SK-N-SH treated with all-trans-retinoic acid at 6 μM for 48 hours (cell line): ENCODE measurements around the gene TPM1.

Experiments used
- ARNTL ChIP-seq: fragments of 450-650 bp; formaldehyde crosslinking; IDR thresholded peaks from 2 replicates; pipeline ENCODE4 v1.5.0; 2020; ENCODE audit warnings: low read depth, mild to moderate bottlenecking, moderate library complexity, borderline replicate concordance
- BACH2 ChIP-seq: fragments of 250-450 bp; sonication (Bioruptor Pico); IDR thresholded peaks from 2 replicates; pipeline ENCODE4 v1.9.0; 2021; ENCODE audit warnings: mild to moderate bottlenecking, borderline replicate concordance
- CSRNP3 ChIP-seq: fragments of 250-450 bp; sonication (Bioruptor Pico); IDR thresholded peaks from 2 replicates; pipeline ENCODE4 v1.5.1; 2021; ENCODE audit warnings: mild to moderate bottlenecking, moderate library complexity
- ESRRG ChIP-seq: fragments of 250-450 bp; sonication (Bioruptor Pico); IDR thresholded peaks from 2 replicates; pipeline ENCODE4 v1.6.1; 2021; ENCODE audit warnings: mild to moderate bottlenecking
- ISL1 ChIP-seq: fragments of 250-450 bp; sonication (Bioruptor Pico); IDR thresholded peaks from 2 replicates; pipeline ENCODE4 v2.1.2; 2022; ENCODE audit warnings: mild to moderate bottlenecking, moderate library complexity
- OSR1 ChIP-seq: fragments of 250-450 bp; sonication (Bioruptor Pico); IDR thresholded peaks from 2 replicates; pipeline ENCODE4 v1.8.0; 2022; ENCODE audit warnings: moderate library complexity, mild to moderate bottlenecking, inconsistent platforms
- PATZ1 ChIP-seq: fragments of 250-450 bp; sonication (Bioruptor Pico); IDR thresholded peaks from 2 replicates; pipeline ENCODE4 v1.8.0; 2020; ENCODE audit warnings: mild to moderate bottlenecking, moderate library complexity, borderline replicate concordance
- POU6F1 ChIP-seq: fragments of 250-450 bp; sonication (Bioruptor Pico); IDR thresholded peaks from 2 replicates; pipeline ENCODE4 v1.8.0; 2021; ENCODE audit warnings: low read depth, mild to moderate bottlenecking, moderate library complexity, borderline replicate concordance
- TCF4 ChIP-seq: fragments of 250-450 bp; sonication (Bioruptor Pico); IDR thresholded peaks from 2 replicates; pipeline ENCODE4 v1.8.0; 2021; ENCODE audit warnings: mild to moderate bottlenecking, moderate library complexity, borderline replicate concordance
- TSHZ2 ChIP-seq: fragments of 250-450 bp; sonication (Bioruptor Pico); IDR thresholded peaks from 2 replicates; pipeline ENCODE4 v1.5.0; 2020; ENCODE audit warnings: mild to moderate bottlenecking, moderate library complexity
- ZFP30 ChIP-seq: fragments of 450-650 bp; formaldehyde crosslinking; IDR thresholded peaks from 2 replicates; pipeline ENCODE4 v1.5.0; 2022; ENCODE audit warnings: mild to moderate bottlenecking, moderate library complexity
- ZNF565 ChIP-seq: fragments of 450-650 bp; formaldehyde crosslinking; conservative IDR thresholded peaks from 2 replicates; pipeline ENCODE4 v1.5.0; 2020; ENCODE audit warnings: low read depth, mild to moderate bottlenecking, moderate library complexity
- ZNF8 ChIP-seq: fragments of 450-650 bp; formaldehyde crosslinking; IDR thresholded peaks from 2 replicates; pipeline ENCODE4 v1.5.0; 2020; ENCODE audit warnings: mild to moderate bottlenecking, moderate library complexity

GRCh38 chr15:63023351-63023945, 19.1 kb upstream of the TPM1 start:
- TF ChIP-seq POU6F1: no peak
- no peak for TF ChIP-seq ZNF565 (CRISPR knock-in tag)
- no peak for TF ChIP-seq TSHZ2 (CRISPR knock-in tag)
- TF ChIP-seq ZFP30 (CRISPR knock-in tag): no peak
- no peak for TF ChIP-seq PATZ1
- TF ChIP-seq CSRNP3: no peak
- no peak for TF ChIP-seq ESRRG (CRISPR knock-in tag)
- no peak for TF ChIP-seq ARNTL (CRISPR knock-in tag)
- TF ChIP-seq OSR1: no peak
- TF ChIP-seq TCF4 (CRISPR knock-in tag): no peak
- no peak for TF ChIP-seq ZNF8 (CRISPR knock-in tag)
- TF ChIP-seq ISL1 (CRISPR knock-in tag): no peak
- no peak for TF ChIP-seq BACH2 (CRISPR knock-in tag)
